ENCODE results near the gene UBE2F. TPM values are rescaled to one million over a fixed set of nuclear protein-coding genes. Genes with fewer than 3 reads are reported as not detected.
"Not testable (repeated sequence)": the region's sequence is repeated elsewhere in the genome, so short reads cannot be mapped to it uniquely, and the experiment has no call there.

The UBE2F gene
- polyA plus RNA-seq, 3 donors: 40.1 to 44.0 (median 41.0) TPM

DNA sequence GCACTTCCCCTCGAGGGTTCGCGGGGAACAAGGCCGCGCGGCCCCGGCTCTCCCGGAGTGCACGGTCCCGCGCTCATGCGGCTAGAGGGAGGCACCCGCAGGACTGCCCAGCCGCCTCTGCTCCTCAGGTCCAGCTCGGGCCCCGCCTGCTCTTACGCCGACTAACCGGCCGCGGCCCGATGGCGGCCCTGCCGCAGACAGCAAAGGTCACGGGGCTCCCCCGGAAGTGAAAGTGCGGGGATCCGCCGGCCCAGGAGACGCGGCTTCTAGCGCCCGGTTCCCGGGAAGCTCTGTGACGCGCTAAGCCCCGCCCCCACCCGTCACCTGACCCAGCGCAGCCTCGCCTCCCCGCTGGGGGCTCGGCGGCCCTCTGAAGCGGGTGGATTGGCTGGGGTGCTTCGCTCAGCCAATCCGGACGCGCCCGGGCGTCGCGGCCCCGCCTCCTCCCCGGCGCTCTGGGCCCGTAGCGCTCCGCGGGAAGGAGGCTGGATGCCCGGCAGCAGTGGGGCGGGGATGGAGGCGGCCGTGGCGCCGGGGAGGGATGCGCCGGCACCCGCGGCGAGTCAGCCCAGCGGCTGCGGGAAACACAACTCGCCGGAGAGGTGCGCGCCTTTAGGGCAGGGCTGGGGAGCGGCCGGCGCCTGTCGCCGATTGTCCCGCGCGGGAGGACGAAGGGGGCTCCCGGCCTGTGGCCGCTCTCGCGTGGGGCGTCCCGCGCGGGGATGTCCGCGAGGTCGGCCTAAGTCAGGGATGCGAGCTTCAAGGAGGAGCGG, 93.9 kb downstream of the UBE2F start, which contains the start of gene SCLY:
Gene SCLY (plus strand): TSS at position 460 of the 773 bp plus-strand sequence. CDS start 54 bp downstream, at position 514.
- peak; percentile 86 to 98 (median 96) for DNase-seq (ENCODE audit: extremely low read depth in 1 of 11, low read depth in 9 of 11, low spot score in 4 of 11)

GRCh38 chr2:238061315-238062202, 94.7 kb downstream of the UBE2F start:
- peak in 8 of 11 donors; percentile 8 to 29 (median 16) for DNase-seq (ENCODE audit: extremely low read depth in 1 of 11, low read depth in 9 of 11, low spot score in 4 of 11)

DNA sequence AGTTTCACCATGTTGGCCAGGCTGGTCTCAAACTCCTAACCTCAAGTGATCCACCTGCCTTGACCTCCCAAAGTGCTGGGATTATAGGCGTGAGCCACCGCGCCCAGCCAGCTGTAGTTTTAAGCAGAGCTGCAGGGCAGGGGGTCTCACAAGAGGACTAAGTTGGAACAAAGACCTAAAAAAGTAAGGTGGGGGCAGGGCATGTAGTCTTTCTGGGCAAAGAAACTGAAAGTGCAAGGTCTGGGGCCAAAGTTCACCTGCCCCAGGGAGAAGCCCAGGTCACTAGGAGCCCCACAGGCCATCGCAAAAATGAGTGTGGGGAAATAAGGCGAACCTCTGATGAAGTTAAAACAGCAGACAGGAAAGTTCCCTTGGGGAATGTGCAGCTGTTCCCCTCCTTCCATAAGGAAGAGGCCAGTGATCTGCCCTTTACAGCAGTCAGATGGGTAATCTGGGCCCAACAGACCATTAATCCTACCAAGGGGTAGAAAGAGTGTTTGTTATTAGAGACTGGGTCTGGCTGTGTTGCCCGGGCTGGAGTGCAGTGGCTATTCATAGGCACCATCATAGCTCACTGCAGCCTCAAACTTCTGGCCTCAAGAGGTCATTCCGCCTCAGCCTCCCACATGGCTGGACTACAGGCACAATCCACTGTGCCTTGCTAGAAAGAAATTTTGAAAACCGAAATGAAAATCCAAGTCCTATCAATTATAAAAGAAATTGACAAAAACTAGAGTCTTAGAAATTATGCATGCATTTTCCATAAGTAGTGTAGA, 96.8 kb downstream of the UBE2F start:
- no peak for DNase-seq (ENCODE audit: extremely low read depth in 1 of 11, low read depth in 9 of 11, low spot score in 4 of 11)

- DNase-seq (ENCODE audit: extremely low read depth in 1 of 11, low read depth in 9 of 11, low spot score in 4 of 11): peak in 1 of 11 donors; percentile 8
Measured at GRCh38 chr2:238064376-238064775, 97.6 kb downstream of the UBE2F start.

GRCh38 chr2:238065071-238065846, 98.4 kb downstream of the UBE2F start:
- peak in 1 of 11 donors; percentile 4 for DNase-seq (ENCODE audit: extremely low read depth in 1 of 11, low read depth in 9 of 11, low spot score in 4 of 11)

GRCh38 chr2:238066218-238066617, 99.4 kb downstream of the UBE2F start:
- DNase-seq (ENCODE audit: extremely low read depth in 1 of 11, low read depth in 9 of 11, low spot score in 4 of 11): no peak

DNA sequence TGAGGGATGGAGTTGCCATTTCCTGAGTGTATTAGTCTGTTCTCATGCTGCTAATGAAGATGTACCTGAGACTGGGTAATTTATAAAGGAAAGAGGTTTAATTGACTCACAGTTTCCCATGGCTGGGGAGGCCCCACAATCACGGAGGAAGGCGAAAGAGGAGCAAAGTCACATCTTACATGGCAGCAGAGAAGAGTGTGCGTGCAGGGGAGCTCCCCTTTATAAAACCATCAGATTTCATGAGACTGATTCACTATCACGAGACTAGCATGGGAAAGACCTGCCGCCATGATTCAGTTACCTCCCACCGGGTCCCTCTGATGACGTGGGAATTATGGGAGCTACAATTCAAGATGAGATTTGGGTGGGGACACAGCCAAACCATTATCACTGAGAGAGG, 99.9 kb downstream of the UBE2F start:
- not testable (repeated sequence) for DNase-seq (ENCODE audit: extremely low read depth in 1 of 11, low read depth in 9 of 11, low spot score in 4 of 11)

DNA sequence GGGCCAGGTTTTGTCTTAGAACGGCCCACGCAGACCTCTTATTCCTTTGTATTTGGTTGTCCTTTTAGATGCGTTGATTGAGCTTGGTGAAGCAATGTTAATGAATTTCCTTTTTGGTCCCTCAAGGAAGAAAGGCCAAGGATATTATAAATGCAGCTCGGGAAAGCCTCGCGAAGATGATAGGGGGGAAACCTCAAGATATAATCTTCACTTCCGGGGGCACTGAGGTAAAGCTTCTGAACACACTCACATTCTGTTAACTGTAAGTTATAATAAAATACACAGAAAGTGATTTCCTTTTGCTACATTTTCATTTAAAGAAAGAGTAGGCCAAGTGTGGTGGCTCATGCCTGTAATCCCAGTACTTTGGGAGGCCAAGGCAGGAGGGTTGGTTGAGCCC, 101.1 kb downstream of the UBE2F start:
- no peak for DNase-seq (ENCODE audit: extremely low read depth in 1 of 11, low read depth in 9 of 11, low spot score in 4 of 11)

GRCh38 chr2:238069021-238069709, 102.4 kb downstream of the UBE2F start:
- no peak for DNase-seq (ENCODE audit: extremely low read depth in 1 of 11, low read depth in 9 of 11, low spot score in 4 of 11)

DNA sequence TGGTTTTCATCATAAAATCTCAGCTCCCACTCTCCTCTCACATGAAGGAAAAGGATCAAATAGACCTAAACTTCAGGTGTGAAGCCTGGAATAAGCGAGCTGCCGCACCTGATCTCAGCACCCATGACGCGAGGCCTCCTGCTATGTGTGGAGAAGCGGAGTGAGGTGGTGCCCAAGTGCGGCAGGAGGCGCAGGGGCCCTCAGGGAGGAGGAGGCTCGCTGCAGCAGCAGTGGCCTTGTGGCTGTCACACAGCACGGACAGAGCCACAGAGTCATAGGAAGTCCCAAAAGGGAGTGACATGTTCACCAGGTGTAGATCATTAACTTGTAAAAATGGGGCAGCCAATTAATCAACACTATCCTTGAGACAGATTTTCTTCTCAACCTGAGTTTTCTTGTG, 103.1 kb downstream of the UBE2F start:
- no peak for DNase-seq (ENCODE audit: extremely low read depth in 1 of 11, low read depth in 9 of 11, low spot score in 4 of 11)

DNA sequence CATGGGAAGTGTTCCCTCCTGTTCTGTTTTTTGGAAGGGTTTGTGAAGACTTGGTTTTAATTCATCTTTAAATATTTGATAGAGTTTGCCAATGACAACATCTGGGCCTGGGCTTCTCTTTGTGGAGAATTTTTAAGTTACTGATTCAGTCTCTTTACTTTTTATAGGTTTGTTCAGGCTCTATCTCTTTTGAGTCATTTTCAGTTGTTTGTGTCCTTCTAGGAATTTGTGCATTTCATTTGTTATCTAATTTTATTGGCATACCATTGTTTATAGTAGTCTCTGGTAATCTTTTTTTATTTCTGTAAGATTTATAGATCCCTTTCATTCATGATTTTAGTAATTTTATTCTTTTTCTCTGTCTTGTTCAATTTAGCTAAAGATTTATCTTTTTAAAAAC, 108.6 kb downstream of the UBE2F start:
- DNase-seq (ENCODE audit: extremely low read depth in 1 of 11, low read depth in 9 of 11, low spot score in 4 of 11): no peak

- no peak for DNase-seq (ENCODE audit: extremely low read depth in 1 of 11, low read depth in 9 of 11, low spot score in 4 of 11)
Measured at GRCh38 chr2:238077292-238077691, 110.5 kb downstream of the UBE2F start.

DNA sequence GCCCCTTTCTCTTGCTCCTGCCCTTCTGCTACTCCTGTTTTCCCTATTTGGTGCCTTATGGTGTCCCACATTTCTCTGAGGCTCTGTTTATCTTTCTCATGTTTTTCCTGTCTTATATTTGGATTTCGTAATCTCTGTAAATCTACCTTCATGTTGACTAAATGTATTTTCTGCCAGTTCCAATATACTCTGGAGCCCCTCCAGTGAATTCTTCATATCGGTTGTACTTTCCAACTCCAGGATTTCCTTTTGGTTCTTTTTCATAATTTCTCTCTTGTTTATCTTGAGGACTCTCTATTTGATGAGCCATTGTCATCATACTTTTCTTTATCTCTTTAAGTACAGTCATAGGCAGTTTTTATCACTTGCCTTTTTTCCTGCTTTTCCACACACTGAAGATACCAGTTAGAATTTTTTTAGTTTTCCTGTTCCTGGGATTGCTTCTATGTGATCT, 113.1 kb downstream of the UBE2F start:
- no peak for DNase-seq (ENCODE audit: extremely low read depth in 1 of 11, low read depth in 9 of 11, low spot score in 4 of 11)

- DNase-seq (ENCODE audit: extremely low read depth in 1 of 11, low read depth in 9 of 11, low spot score in 4 of 11): no peak
Measured at GRCh38 chr2:238080518-238080917, 113.7 kb downstream of the UBE2F start.

GRCh38 chr2:238081150-238081549, 114.3 kb downstream of the UBE2F start:
- no peak for DNase-seq (ENCODE audit: extremely low read depth in 1 of 11, low read depth in 9 of 11, low spot score in 4 of 11)

DNA sequence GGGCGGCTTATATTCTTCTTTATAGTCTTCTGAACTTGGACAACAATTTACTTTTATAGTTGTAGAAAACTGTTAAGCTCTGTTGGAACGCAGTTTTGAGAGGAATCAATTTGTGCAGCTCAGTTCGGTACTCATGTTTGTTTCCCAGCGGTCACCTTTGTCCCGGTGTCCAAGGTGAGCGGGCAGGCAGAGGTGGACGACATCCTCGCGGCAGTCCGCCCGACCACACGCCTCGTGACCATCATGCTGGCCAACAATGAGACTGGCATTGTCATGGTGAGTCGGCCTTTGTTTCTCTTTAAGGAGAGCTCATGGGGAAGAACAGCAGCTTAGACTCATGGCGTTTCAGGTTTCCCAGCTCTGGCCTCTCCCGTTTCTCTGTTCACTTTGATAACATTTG, 114.7 kb downstream of the UBE2F start:
- no peak for DNase-seq (ENCODE audit: extremely low read depth in 1 of 11, low read depth in 9 of 11, low spot score in 4 of 11)

DNA sequence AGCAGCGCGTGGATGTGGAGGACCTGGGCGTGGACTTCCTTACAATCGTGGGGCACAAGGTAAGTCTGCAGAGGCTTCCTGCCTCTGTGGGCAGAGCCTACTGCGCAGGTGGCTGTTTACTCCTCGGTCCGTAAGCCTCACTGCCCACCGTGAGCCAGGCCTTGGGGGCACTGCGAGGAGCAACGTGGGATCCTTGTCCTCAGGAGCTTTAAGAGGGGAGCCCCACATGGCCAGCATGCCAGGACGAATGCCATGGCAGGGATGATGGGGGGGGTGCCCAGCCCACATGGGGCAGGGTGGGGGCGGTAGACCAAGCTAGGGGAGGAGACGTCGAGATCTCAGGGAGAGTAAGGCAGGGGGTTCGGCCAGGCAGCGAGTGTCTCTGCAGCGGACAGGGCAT, 115.3 kb downstream of the UBE2F start:
- DNase-seq (ENCODE audit: extremely low read depth in 1 of 11, low read depth in 9 of 11, low spot score in 4 of 11): no peak

DNA sequence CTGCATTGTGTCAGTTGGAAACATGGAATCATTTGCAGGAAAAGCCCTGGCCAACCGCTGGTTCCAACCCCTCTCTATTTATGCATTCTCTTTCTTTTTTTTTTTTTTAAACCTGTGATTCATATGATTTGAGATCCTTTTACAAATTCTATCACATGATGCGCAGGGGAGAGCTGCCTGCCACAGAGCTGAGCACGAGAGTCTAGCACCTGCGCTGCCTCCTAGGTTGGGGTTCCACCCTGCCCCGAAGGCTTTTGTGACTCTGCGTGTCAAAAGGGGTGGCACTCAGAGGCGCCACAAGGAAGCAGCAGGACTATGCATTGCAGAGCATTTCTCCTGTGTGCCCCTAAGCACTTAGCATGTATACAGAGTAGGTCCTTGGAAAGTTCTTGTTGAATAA, 116.0 kb downstream of the UBE2F start:
- no peak for DNase-seq (ENCODE audit: extremely low read depth in 1 of 11, low read depth in 9 of 11, low spot score in 4 of 11)

All from renal cortex interstitium (tissue), 11 donors.